Spleen (tissue), 7 donors: ENCODE data around the gene TMC8.

Experiments
- POLR2A ChIP-seq, 3 donors: fragments of 450-650 bp; IDR thresholded peaks; one replicate each; pipeline ENCODE4 v1.5.1; 2017; ENCODE audit warnings: antibody characterized with exemption in 3 of 3, mild to moderate bottlenecking in 1 of 3
- POLR2AphosphoS5 ChIP-seq, 3 donors: sonication (generic); formaldehyde crosslinking; IDR thresholded peaks; one replicate each; pipeline ENCODE4 v1.5.1; 2017; ENCODE audit warnings: antibody characterized with exemption in 3 of 3
- TF ChIP-seq, protein P1 (sequence below), 11 experiments: fragments of 200-600 bp in 7 of 11; fragments of 450-650 bp in 4 of 11; sonication (generic) in 4 of 11; IDR thresholded peaks in 8 of 11; conservative IDR thresholded peaks in 3 of 11; 1 replicate in 7 of 11; 2 replicates in 4 of 11; pipeline versions ENCODE4 v1.4.0 to v1.8.0; 2016 to 2021; ENCODE audit warnings: antibody characterized with exemption in 11 of 11, inconsistent platforms in 4 of 11, mild to moderate bottlenecking in 1 of 11
- donor health status: DM: no; HTN: no; CAD: no; lungs with moderate emphysema.
- donor health status: DM: no; HTN: no; CAD: no.
- donor health status: DM: no; HTN: no; CAD: no.

- TF ChIP-seq, protein P1, sequence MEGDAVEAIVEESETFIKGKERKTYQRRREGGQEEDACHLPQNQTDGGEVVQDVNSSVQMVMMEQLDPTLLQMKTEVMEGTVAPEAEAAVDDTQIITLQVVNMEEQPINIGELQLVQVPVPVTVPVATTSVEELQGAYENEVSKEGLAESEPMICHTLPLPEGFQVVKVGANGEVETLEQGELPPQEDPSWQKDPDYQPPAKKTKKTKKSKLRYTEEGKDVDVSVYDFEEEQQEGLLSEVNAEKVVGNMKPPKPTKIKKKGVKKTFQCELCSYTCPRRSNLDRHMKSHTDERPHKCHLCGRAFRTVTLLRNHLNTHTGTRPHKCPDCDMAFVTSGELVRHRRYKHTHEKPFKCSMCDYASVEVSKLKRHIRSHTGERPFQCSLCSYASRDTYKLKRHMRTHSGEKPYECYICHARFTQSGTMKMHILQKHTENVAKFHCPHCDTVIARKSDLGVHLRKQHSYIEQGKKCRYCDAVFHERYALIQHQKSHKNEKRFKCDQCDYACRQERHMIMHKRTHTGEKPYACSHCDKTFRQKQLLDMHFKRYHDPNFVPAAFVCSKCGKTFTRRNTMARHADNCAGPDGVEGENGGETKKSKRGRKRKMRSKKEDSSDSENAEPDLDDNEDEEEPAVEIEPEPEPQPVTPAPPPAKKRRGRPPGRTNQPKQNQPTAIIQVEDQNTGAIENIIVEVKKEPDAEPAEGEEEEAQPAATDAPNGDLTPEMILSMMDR (IDR thresholded peaks at IDR 0.05 in 8 of 11, conservative IDR thresholded peaks at IDR 0.05 in 3 of 11), result no peak
- no peak for TF ChIP-seq POLR2A (IDR thresholded peaks at IDR 0.05)
- no peak for TF ChIP-seq POLR2AphosphoS5 (IDR thresholded peaks at IDR 0.05)
Observed at GRCh38 chr17:78148286-78149016, 17.9 kb downstream of the TMC8 start.
